Right renal pelvis (tissue), 4 donors: ENCODE data around the gene RBBP5. TPM values are rescaled to one million over a fixed set of nuclear protein-coding genes. Genes with fewer than 3 reads are reported as not detected.

ENCODE experiments used
- DNase-seq, 4 donors: peaks; one replicate each; pipeline ENCODE4 v3.0.0-alpha.2; 2013; ENCODE audit warnings: low read depth in 4 of 4, low spot score in 3 of 4, missing footprints in 1 of 4
- polyA plus RNA-seq, 4 donors: library from polyadenylated mRNA; unstranded; fragments of 120-200 nt; gene quantifications; one replicate each; pipeline ENCODE4 v1.2.1, GENCODE V29; 2013; ENCODE audit not compliant: insufficient read length in 4 of 4

The RBBP5 gene
- polyA plus RNA-seq, 4 donors = 19.2 to 22.9 (median 21.0) TPM

DNA sequence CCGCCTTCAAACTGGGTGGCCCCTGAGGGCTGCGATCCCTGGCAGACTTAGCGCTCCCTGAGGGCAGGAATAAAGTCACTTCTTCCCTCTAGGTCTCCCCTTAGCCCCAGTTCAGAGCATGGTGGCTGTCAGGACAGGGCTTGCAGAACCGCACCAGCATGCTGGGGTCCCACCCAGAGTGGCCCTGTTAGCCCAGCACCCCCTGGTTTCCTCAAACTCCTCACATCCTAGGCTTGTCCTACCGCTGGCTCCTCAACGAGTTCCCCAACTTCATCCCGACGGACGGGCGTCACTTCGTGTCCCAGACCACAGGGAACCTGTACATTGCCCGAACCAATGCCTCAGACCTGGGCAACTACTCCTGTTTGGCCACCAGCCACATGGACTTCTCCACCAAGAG is 62.9 kb downstream of the RBBP5 start:
- DNase-seq = no peak

DNA sequence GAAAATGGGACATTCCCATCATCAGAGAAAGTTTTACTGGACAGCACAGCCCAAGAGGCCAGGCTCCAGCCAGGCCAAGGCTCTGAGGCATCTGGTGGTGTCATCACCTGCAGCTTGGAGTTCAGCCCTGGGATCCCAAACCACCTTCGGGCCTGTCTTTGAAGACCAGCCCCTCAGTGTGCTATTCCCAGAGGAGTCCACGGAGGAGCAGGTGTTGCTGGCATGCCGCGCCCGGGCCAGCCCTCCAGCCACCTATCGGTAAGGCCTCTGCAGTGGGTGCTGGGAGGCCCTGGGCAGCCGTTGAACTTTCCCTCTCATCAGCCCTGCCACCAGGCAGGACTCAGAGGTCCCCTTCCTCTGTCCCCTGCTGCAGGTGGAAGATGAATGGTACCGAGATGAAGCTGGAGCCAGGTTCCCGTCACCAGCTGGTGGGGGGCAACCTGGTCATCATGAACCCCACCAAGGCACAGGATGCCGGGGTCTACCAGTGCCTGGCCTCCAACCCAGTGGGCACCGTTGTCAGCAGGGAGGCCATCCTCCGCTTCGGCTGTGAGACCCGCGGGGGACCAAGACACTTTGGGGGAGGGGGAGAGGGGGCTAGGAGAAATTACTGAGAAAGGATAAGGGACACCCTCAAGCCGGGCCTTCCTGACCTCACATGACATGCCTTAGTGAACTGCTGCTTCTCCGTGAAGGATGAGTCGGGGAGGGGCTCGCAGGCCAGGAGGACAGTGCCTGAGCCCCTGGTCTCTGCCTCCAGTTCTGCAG is 63.8 kb downstream of the RBBP5 start:
- no peak for DNase-seq

GRCh38 chr1:205056956-205057568 is 64.7 kb downstream of the RBBP5 start:
- no peak for DNase-seq

DNA sequence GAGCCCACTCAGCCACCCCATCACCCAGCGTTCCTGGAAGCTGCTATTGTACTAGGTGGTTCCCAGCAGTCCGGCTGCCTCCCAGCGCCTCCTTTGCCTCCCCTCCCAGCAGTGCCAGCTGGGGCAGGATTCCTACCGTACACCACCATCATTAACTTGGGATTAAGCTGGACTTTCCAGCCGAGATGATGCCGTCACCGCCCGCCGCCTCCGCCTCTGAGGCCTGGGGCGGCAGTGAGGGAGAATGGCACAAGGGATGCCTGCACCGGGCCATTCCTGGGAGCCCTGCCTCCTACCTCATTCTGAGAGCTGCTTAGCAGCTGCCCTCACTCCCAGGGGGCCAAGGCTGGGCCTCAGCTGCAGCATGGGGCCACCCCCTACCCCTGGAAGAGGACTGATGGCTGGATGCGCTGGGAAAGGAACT is 65.6 kb downstream of the RBBP5 start:
- DNase-seq = no peak

DNA sequence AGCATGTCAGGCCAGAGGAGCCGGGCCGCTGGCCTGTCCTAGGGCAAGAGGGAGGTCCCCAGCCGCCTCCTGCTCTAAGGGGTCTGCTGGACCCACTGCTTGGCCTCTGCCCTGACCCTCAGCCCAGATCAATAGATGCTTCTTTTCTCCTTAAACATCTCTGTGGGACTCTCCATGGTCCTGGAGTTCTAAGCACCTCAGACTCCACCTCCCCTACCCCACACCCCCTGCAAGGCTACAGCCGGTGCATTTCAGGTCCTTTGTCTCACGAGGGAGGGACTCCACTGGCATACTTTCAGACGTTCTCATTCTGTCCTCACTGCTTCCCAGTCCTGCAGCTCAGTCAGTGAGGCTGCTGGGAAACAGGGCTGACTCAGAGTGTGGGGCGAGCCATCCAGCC is 67.8 kb downstream of the RBBP5 start:
- no peak for DNase-seq

GRCh38 chr1:205053296-205053695 is 68.5 kb downstream of the RBBP5 start:
- DNase-seq = no peak

DNA sequence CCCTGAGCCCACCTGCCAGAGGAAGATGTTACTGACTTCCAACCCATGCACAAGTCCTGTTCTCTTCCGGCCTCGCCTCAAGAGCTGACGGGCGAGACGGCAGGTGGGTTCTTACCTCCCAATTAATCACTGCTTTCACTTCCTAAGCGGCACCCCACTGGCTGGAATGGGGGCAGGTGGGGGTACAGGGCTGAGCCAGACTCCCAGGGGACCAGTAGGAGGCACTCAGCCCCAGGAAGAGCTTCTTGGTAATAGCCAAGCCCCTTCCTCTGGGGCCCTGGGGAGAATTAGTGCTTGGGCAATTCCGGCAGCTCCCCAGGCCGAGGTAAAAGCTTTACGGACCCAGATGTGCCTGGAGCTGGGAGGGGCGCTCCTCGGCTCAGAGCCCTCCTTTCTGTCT is 69.1 kb downstream of the RBBP5 start:
- DNase-seq = no peak

- no peak for DNase-seq
Observed at GRCh38 chr1:205049479-205049878, 72.3 kb downstream of the RBBP5 start.

DNA sequence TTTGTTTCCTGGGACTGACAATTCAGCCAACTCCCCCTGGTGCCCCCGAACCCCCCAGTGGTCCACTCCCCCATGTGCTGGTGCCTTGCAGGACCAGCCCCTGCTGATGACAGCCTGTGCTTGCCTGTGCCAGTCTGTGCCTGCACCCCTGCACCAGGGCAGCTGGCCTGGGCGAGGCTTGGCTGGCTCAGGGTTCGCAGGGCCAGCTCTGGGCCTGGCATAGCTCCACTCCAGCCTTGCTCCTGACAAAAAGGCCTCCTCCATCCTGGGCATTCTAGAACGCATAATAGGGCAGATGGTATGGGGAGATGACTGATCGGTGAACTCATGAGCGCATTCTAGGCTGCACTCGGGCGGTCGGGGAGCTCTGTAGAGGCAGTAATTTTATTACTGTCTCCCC is 73.4 kb downstream of the RBBP5 start:
- DNase-seq = no peak

- DNase-seq = no peak
Observed at GRCh38 chr1:205047764-205048231, 74.0 kb downstream of the RBBP5 start.

DNA sequence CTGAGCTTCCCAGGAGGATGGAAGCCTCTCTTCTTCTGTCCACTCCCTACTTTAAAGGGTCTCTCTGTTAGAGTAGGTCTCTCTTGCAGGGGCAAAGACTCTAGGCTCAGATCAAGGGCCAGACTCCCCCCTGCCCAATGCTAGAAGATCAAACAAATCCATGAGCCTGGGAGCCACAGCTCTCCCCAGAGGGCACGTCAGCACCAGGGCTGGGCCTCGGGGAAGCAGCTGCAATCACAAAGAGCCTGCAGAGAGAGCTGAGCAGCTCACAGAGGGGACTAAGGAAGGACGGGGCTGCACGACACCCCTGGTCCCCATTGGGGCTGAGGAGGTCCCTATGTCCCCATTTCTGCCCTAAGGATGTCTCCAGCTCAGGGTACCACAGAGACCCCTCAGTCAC is 74.9 kb downstream of the RBBP5 start:
- no peak for DNase-seq

DNA sequence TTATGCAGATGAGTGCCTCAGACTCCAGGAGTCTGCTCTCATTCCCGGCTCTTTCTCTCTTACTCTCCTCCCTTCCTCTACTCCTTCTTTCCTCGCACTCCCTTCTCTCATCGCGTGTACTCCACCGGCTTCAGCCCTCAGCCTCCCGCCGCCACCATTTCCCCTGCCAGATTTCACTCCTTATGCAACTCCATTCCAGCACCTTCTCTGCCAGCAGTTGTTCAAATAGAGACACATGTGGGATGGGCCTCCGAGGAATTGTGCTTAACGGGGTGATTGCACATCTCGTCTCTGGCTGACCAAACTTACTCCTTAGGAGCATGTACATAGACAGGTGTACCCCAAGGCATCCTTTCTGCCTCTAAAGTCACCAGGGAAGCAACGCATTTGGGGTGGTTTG is 76.6 kb downstream of the RBBP5 start:
- DNase-seq = no peak

GRCh38 chr1:205044741-205045140 is 77.0 kb downstream of the RBBP5 start:
- DNase-seq = no peak

DNA sequence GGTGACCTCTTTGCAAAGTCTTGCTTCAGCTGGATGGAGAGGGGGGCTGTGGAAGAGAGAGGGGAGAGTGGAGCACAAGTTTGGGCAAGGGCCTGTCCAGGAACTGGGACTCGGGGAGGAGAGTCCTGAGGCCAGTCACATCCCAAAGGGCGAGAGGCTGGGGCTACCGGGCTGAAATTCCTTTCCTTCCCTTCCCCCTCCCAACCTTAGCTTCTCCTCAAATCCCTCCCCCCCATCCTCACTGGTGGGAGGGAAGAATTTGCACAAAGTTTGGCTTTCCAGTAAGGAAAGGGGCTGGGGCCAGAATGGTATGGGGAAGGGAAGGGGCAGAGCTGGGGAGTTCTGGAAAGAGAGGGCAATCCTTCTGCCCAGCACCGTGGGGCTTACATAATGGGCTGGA is 77.9 kb downstream of the RBBP5 start:
- DNase-seq = no peak

DNA sequence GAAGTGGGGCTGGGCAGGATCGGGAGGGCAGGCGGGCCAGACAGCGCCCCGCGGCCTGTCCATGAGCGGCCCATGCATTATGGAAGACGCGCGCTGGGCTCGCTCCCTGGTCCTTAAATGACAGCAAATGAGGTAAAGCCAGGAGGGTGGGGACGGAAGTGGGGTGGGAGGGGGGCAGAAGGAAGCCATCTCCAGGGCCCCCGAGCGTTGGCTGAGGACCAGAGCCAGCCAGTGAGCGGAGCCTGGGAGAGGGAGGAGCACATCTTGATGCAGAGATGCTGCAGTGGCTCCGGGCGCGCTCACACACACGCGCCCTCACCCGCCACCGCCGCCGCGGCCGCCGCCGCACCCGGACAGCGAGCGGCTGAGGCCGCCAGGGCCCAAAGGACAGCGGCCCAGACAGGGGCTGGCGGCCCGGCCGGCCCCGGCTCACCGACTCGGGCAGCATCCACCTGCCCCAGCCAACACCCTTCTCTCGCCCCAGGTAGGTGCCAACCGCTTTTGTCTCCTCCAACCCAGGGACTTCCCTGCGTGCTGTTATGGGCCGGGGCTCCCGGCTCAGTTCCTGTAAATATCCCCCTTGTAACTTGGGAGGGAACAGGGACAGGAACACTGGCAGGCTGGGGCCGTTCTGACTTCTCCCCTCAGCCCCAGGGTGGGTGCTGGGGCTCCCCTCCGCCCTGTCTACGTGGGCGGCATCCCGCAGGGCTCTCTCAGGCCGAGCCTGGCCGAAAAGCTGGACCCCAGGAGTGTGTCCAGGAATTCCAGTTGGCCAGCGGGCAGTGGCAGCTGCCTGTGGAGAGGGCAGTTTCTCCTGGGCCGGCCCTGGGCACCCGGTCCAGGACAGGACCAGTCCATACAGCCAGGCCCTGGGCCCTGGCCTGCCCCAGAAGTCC is 78.6 kb downstream of the RBBP5 start, which contains the start of gene CNTN2:
Gene CNTN2, plus strand, starts transcription at position 302 of the 896 bp plus-strand sequence. CDS start 9,974 bp downstream, outside the sequence.
- DNase-seq = no peak

DNA sequence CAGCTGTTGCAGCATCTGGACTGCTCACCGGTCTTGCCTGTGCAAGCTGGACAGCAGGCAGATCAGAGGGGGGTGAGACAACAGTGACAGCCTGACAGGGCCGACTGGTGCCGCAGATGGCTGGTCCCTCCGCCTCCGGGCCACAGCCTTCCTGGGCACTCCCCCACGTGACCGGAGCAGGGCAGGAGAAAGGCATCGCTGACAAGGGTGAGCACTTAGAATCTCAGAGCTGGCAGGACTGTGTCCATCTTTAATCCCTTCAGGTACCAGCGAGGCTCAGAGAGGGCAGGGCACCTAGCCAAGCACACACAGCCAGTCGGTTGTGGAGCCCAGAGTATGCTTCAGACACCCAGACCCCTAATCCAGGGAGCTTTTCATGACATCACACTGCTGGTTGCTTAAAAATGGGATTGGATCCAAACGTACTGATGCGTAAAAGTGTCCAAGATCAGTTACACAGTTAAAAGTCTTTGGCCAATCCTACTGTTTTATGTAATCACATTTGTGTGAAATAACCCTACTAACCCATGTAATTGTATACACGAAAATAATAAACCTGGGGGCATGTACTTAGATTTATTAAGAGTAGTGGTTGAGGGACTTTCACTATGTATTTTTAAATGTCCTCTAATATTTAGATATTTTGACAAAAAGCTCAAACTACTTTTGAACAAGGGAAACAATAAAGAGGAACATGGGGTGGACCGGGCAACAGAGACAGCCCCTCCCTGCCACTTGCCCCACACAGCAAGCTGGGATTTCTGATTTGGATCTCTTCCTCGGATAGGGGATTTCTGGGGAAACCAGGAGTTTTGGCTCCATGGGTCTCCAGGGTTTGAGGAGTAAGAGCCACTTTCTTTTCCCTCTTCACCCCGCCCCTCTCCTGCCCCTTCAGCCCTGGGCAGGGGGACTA is 79.5 kb downstream of the RBBP5 start:
- no peak for DNase-seq

DNA sequence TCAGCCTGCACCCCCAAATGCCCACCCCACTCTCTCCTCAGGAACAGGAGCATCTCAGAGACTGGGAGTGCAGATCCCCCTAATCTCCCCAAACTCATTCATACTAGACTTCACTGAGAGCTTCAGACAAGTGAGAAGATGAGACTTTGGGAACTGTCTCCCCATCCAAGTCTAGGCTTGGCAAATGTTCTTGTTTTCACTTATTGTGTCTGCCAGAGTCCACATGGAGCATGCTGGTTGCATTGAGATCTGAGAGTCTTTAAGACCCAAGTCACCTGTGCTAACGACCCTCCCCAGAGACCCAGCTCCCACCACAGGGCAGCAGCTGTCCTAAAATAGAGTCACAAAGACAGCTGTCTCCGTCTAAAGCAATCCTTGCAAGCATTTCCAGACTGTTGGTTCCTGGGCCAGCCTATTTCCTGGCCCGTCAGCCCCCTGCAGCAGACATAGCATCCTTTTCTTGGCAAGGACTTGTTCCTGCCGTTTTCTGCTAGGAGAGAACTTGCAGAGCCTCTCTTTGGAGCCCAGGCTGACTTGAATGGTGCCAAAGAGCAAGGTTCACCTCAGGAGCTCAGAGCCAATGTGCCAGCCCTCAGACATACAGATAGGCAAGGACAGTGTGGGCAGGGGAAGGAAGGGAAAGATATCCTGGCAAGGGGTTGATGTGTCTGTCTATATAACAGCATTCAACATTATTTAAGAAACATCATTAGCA is 80.6 kb downstream of the RBBP5 start:
- DNase-seq = no peak

DNA sequence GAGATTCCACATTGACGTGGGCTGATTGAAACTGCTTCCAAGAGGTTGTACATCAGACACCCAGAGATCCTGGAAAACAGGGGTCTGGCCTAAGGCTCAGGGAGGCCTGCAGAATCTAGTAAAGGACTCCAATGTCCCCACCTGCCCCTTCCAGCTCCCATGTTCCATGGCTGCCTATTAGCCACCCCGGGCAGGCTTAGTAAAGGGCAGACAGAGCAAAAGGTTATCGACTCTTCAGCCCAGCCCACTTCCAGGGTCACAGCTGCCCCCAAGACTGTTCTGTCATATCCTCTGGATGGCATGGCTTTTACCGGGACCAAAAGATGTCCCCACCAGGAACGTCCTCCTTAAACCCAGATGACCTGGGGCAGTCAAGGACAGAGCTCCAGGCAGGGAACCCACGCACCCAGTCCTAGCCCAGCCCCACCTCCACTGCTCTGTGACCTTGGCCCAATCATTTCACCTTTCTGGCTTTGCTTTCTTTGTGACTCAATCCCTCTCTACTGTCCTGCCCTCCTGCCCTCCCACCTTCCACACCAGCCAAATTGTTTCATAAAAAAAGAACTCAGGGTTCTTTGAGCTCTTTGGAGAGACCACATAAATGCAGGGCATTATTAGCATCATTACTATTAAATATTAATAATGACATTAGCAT is 83.5 kb downstream of the RBBP5 start:
- no peak for DNase-seq

DNA sequence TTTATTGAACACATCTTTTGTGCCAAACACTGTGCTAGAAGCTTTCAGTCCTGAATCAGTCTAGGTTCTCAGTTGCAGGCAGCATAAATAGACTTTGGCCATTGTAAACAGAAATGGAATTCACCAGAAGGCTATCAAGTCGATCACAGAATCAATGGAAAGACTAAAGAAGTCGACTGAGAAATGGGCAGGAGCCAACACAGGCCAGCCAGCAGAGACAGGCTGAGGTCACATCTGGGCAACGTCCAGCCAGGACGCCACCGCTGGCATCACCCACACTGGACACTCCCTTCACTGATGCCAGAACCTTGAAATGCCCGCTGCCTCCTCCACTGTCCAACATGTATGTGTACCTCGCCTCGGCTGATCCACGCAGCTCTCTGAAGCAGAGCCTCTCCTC is 84.2 kb downstream of the RBBP5 start:
- no peak for DNase-seq
